Muscle of arm (tissue), 14 donors: ENCODE measurements around the gene ANKDD1A. TPM values are rescaled to one million over a fixed set of nuclear protein-coding genes. Genes with fewer than 3 reads are reported as not detected.

Experiments used
- DNase-seq: peaks from one replicate; pipeline ENCODE4 v3.0.0-alpha.2; 2013
- long read RNA-seq, 11 donors: transcript quantifications; one replicate each; lab custom pipeline, GENCODE V29; 2026
- polyA plus RNA-seq, 12 donors: library from polyadenylated mRNA; unstranded; fragments of 120-200 nt; gene quantifications; one replicate each; pipeline ENCODE4 v1.2.1, GENCODE V29; 2013; ENCODE audit not compliant: insufficient read length in 12 of 12

The ANKDD1A gene
- 10 to 100 TPM in 1 of 12 donors, 1 to 10 TPM in 10, not detected in 1; 3.8 to 10.3 (median 7.0) TPM for polyA plus RNA-seq
- long read RNA-seq, donor 1, partial matches to known transcripts: 85 of 112 reads
- long read RNA-seq, donor 1, other reads (novel, unspliced or antisense): 27 of 112 reads
- long read RNA-seq, donor 2, partial matches to known transcripts: 87 of 92 reads
- long read RNA-seq, donor 2, other reads (novel, unspliced or antisense): 5 of 92 reads
- long read RNA-seq, donor 3, partial matches to known transcripts: 32 of 32 reads
- long read RNA-seq, donor 3, other reads (novel, unspliced or antisense): 0 of 32 reads
- long read RNA-seq, donor 4, partial matches to known transcripts: 15 of 15 reads
- long read RNA-seq, donor 4, other reads (novel, unspliced or antisense): 0 of 15 reads
- long read RNA-seq, donor 5, partial matches to known transcripts: 130 of 150 reads
- long read RNA-seq, donor 5, other reads (novel, unspliced or antisense): 20 of 150 reads
- long read RNA-seq, donor 6, partial matches to known transcripts: 13 of 28 reads
- long read RNA-seq, donor 6, other reads (novel, unspliced or antisense): 15 of 28 reads
- long read RNA-seq, donor 7, partial matches to known transcripts: 0 of 19 reads
- long read RNA-seq, donor 7, other reads (novel, unspliced or antisense): 19 of 19 reads
- long read RNA-seq, donor 8, partial matches to known transcripts: 158 of 158 reads
- long read RNA-seq, donor 8, other reads (novel, unspliced or antisense): 0 of 158 reads
- long read RNA-seq, donor 9, partial matches to known transcripts: 47 of 47 reads
- long read RNA-seq, donor 9, other reads (novel, unspliced or antisense): 0 of 47 reads
- long read RNA-seq, donor 10, partial matches to known transcripts: 46 of 53 reads
- long read RNA-seq, donor 10, other reads (novel, unspliced or antisense): 7 of 53 reads
- long read RNA-seq, donor 11, partial matches to known transcripts: 48 of 56 reads
- long read RNA-seq, donor 11, other reads (novel, unspliced or antisense): 8 of 56 reads

DNA sequence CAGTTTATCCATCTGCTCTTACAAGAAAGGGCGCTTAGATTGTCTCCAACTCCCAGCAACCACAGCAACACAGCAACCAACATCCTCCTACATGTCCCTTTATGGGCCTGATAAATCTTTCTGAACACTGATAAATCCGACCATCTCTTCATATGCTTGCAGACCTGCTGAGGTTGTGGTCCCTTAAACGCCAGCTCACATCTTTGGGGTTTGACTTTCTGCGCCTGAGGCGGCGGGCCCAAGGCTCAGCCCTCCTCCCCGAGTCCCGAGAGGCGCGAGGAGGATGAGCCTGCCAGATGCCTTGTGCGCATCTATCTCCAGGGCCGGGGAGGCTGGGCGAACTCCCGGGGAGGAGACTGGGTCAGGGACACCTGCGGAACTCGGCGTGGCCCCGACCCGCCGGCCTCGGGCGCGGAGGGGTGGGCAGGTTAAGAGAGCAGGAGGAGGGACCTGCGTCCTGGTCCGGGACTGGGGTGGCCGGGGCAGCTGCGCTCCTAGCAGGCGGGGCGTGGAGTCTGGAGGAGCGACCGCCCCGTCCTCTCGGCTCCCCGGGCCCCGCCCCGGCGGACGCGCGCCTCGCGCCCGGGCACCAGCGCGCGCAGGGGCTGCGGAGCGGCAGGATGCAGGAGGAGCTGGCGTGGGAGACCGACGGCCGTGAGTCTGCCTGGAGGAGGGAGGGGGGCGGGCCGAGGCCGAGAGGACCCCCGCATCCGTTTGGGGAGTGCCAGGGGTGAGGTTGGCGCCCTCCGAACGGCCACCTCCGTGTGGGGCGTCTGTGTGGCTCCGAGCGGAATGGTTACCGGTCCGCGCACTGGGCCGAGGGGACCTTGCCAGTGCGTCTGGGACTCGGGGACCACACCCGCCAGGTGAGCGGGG is at the start of gene ANKDD1A:
Gene ANKDD1A, plus strand, starts transcription at position 592 of the 876 bp plus-strand sequence. Its CDS starts 29 bp downstream, at position 621.
- peak; percentile 71 for DNase-seq

GRCh38 chr15:64861960-64862359 is 49.7 kb upstream of the ANKDD1A start:
- no peak for DNase-seq

GRCh38 chr15:64862408-64862807 is 49.3 kb upstream of the ANKDD1A start:
- no peak for DNase-seq

DNA sequence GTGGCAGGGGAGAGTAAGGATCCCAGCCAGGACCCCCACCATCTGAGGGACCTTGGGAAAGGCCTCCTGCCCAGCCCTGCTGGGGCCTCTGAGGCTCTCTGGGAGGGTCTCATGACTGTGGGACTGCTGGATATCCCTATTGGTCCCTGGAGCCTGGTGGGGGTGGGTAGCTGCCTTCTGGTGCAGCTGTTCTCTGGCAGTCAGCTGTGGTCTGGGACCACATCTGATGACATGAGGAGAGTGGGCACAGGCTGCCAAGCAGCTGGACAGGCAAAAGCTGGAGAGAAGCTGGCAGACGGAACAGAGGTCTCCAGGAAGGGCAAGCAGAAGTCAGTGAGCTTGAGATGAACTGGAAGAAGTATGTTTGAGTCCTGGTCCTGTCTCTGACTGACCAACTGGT is 47.6 kb upstream of the ANKDD1A start:
- no peak for DNase-seq

DNA sequence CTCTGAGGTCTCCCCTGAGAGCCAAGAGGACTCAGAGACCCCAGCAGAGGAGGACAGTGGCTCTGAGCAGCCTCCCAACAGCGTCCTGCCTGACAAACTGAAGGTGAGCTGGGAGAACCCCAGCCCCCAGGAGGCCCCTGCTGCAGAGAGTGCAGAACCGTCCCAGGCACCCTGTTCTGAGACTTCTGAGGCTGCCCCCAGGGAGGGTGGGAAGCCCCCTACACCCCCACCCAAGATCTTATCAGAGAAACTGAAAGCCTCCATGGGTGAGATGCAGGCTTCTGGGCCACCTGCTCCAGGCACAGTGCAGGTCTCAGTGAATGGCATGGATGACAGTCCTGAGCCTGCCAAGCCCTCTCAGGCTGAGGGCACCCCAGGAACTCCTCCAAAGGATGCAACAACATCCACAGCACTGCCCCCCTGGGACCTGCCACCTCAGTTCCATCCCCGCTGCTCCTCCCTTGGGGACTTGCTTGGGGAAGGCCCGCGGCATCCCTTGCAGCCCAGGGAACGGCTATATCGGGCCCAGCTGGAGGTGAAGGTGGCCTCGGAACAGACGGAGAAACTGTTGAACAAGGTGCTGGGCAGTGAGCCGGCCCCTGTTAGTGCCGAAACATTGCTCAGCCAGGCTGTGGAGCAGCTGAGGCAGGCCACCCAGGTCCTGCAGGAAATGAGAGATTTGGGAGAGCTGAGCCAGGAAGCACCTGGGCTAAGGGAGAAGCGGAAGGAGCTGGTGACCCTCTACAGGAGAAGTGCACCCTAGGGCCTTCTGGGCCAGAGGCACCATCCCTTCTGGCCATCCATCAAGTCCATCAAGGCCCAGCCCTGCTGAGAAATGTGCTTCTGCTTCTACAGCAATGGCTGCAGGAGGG is 46.3 kb upstream of the ANKDD1A start:
- no peak for DNase-seq

GRCh38 chr15:64865998-64866520 is 45.6 kb upstream of the ANKDD1A start:
- DNase-seq: no peak

- DNase-seq: no peak
Measured at GRCh38 chr15:64869501-64869900, 42.2 kb upstream of the ANKDD1A start.

- no peak for DNase-seq
Measured at GRCh38 chr15:64870353-64870752, 41.3 kb upstream of the ANKDD1A start.

DNA sequence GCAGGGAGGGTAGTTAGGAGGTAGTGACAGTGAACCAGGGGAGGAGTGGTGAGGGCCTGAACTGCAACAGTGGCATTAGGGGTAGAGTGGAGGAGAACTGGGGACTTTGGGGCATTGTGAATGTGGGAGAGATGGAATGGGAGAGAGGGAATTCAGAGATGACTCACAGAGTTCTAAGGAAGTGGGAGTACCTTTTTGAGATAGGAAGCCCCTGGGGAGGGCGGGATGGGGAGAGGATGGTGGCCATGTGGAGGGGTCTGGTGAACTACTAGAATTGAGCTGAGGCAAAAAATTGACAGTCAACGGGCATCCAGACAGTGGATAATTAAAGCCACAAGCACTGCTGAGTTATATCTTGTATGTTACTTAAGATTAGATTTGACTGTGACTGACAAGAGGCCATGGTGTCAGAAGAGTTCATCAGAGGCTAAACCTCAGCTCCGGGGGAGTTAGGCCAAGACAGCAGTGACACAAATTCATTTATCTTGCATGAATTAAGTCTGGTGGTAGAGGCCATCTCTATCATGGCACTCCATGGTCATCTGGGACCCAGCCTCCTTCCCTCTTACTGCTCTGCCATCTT is 36.0 kb upstream of the ANKDD1A start:
- no peak for DNase-seq

- DNase-seq: no peak
Measured at GRCh38 chr15:64877435-64877834, 34.3 kb upstream of the ANKDD1A start.

DNA sequence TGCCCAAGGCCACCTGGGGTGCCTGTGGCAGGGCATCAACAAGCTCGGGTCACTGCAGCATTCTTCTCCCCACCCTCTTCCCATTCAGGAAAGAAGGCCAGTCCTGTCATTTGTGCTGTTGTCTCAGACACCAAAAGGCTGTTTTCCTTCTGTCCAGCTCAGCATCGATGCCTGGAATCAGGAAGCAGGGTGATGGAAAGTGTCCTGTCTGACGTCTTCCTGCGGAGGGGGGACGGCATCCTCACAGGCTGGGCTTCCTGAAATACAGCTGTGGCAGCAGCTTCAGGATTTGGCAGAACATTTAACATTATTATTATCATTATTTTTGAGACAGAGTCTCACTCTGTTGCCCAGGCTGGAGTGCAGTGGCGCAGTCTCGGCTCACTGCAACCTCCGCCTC is 33.0 kb upstream of the ANKDD1A start:
- no peak for DNase-seq

DNA sequence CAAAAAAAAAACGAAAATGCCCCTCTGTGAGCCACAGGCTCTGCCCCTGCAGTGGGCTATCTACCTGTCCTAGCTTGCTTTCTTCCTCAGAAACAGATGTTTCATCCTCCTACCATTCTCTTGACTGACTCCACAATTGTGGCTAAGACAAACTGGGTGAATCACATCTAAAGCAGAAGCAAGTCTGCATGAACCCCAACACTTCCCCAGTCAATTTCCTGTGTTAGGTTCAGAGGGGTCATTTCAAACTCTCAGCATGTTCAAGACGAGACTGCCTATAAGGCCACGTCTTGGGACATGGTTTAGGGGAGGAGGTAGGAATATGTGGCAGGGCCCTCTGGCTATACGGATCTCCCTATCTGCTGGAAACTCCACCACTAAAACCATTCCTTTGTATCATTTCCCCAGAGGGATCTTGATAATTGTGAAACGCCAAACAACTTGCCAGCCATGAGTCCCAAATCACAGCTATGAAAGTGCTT is 28.6 kb upstream of the ANKDD1A start:
- DNase-seq: no peak

DNA sequence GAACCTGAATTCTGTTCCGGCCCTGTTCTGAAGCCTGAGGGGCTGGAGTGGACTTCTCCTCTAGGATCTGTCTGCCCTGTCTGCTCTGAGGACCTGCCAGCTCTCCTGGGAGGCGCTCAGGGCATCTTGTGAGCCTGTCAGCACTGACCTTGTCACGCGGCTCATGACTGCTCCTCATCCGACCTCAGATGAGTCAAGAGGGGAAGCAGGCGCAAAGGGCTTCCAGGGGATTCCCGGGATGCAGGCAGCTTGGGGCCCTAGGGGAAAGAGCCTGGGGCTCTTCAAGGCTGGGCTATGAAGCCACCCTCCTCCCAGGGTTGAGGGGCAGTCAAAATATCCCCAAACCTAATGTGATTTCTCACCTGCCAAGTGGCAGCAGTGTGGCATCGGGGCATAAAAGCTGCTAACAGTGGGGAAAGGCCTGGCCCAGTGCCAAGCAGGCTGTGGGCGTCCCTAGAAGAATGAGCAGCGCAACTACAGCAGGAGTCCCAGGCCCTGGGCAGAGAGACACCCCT is 27.6 kb upstream of the ANKDD1A start:
- no peak for DNase-seq

- DNase-seq: no peak
Measured at GRCh38 chr15:64884679-64885078, 27.0 kb upstream of the ANKDD1A start.

DNA sequence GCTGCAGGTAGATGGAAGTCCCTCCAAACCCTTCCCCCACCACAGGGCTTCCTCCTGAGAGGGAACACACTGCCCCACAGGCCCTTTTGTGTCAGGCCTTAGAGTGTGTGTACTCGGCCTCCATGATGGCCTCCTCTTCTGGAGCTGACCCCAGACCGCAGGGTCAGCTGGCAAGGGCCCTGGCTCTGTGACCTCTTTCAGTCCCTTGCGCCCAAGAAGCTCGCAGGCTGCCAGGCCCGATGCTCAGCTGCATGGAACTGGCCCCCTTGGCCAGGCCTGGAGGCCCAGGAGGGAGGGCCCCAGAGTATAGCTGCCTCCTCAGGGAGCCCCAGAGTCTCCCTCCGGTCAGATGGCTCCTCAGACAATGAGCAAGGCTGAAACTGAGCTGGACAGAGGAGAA is 23.4 kb upstream of the ANKDD1A start:
- DNase-seq: no peak

DNA sequence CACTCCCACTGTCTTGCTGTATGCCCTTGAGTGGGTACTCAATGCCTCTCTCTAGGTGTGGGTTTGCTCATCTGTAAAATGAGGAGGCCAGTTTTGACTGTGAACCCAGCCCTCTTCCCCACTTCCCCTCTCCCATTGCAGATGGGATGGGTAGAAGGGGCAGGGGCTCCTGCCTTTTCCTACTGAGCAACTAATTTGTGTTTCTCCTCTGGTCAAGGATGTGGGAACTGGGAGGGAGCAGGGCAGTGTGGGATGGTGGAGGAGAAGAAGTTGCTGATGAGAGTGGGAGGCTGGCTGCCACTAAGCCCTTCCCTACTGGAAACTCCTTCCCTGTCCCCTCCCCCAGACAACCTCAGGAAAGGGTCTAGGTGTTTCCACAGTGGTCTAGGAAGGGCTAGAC is 20.1 kb upstream of the ANKDD1A start:
- DNase-seq: no peak

- DNase-seq: no peak
Measured at GRCh38 chr15:64892847-64893403, 18.8 kb upstream of the ANKDD1A start.

- DNase-seq: peak; percentile 97
Measured at GRCh38 chr15:64893481-64894394, 18.0 kb upstream of the ANKDD1A start.
